ENCODE results near the gene TGFBI.
"Not testable (repeated sequence)": the region's sequence is repeated elsewhere in the genome, so short reads cannot be mapped to it uniquely, and the experiment has no call there.

The TGFBI gene

DNA sequence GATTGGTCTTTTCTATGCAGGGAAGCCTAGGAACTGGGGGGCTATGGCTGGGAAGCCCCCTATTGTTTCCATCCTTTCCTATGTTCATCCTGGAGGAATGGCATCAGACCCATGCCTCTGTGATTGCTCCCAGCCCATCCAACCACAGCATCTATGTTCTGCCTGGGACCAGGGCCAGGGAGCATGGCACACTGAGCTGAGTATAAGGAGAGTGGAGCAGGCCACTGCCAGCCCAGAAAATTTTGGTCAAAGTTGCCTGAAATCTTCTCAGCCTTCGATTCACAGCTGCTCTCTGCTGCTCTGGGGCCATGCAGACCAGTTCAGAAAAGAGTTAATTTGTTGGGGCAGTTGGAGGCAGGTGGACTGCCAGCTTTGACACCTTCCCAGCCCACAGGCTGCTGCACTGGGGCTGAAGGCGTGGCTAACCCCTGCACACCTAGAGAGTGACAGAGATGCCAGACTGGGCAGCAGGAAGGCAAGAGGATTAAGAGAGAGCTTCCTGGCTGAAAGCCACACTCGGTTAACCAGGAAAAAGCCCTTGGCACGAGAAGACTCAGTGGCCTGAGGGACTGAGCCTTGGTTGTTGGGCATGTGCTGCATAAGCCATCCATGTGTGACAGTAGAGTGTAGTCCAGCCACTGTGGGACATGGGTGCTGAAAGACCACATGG lies 12.1 kb downstream of the TGFBI start:
- H3K9me3 Mint-ChIP-seq = no peaks in the 10 kb centered on the region
- no peaks in the 10 kb centered on the region for H3K36me3 Mint-ChIP-seq
- CTCF ChIA-PET = interaction anchor here (1.4 kb wide), 1 partner anchor 42 kb away, joined by 4 read pairs; no protein-coding TSS in a partner anchor
- DNase-seq = no peak
- peaks cover 29% of the 10 kb centered on the region for H3K4me1 Mint-ChIP-seq
- peaks cover 4% of the 10 kb centered on the region for H3K27me3 Mint-ChIP-seq
- H3K27ac Mint-ChIP-seq = no peak overlapping the region
- H3K4me3 Mint-ChIP-seq = no peak overlapping the region

DNA sequence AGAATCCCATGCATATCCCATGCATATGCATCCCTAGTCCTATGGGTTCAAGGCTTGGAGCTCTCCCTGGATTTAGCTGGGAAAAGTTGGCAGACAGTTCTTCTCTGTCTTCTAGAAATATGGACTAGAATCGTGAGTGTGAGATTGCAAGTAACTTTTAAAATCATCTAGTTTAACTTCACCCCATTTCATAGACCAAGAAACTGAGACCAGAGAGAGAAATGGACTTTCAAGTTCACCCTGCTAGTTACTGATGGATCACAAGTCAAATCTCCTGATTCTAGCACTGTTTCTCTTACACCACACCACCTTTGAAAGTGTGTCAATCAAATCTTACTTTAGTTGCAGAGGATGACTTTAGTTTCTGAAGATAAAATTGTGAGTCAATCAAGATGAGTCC lies 13.4 kb downstream of the TGFBI start:
- no peaks in the 10 kb centered on the region for H3K9me3 Mint-ChIP-seq
- no peak overlapping the region for H3K27ac Mint-ChIP-seq
- H3K4me1 Mint-ChIP-seq = peaks cover 18% of the 10 kb centered on the region
- CTCF ChIA-PET = no interaction called here
- no peak for DNase-seq
- H3K4me3 Mint-ChIP-seq = no peak overlapping the region
- no peaks in the 10 kb centered on the region for H3K36me3 Mint-ChIP-seq
- H3K27me3 Mint-ChIP-seq = peaks cover 4% of the 10 kb centered on the region

GRCh38 chr5:136042665-136043121 lies 13.9 kb downstream of the TGFBI start:
- H3K4me1 Mint-ChIP-seq = peaks cover 13% of the 10 kb centered on the region
- H3K27ac Mint-ChIP-seq = no peak overlapping the region
- H3K27me3 Mint-ChIP-seq = peaks cover 4% of the 10 kb centered on the region
- CTCF ChIA-PET = no interaction called here
- DNase-seq = no peak
- H3K36me3 Mint-ChIP-seq = no peaks in the 10 kb centered on the region
- no peaks in the 10 kb centered on the region for H3K9me3 Mint-ChIP-seq
- no peak overlapping the region for H3K4me3 Mint-ChIP-seq

- no peak for DNase-seq
- CTCF ChIA-PET = no interaction called here
- Mint-ChIP-seq H3K36me3 (no peaks in the 10 kb centered on the region), H3K9me3 (no peaks in the 10 kb centered on the region), H3K27me3 (peaks cover 4% of the 10 kb centered on the region), H3K4me3 (no peak overlapping the region), H3K4me1 (peaks cover 9% of the 10 kb centered on the region), H3K27ac (no peak overlapping the region)
Measured at GRCh38 chr5:136043551-136043950, 14.8 kb downstream of the TGFBI start.

GRCh38 chr5:136043968-136044610 lies 15.3 kb downstream of the TGFBI start:
- Mint-ChIP-seq H3K4me1 (peaks cover 9% of the 10 kb centered on the region), H3K4me3 (no peak overlapping the region), H3K36me3 (no peaks in the 10 kb centered on the region), H3K9me3 (no peaks in the 10 kb centered on the region), H3K27ac (no peak overlapping the region), H3K27me3 (peaks cover 4% of the 10 kb centered on the region)
- CTCF ChIA-PET = no interaction called here
- DNase-seq = no peak

DNA sequence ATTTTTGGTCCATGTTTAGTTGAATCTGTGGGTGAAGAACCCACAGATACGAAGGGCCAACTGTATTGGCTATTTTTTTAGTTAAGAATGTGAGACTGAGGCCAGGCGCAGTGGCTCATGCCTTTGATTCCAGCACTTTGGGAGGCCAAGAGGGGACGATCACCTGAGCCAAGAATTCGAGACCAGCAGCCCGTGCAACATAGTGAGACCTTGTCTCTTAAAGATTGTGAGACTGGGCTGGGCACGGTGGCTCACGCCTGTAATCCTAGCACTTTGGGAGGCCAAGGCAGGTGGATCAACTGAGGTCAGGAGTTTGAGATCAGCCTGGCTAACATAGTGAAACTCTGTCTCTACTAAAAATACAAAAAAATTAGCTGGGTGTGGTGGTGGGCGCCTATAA lies 16.2 kb downstream of the TGFBI start:
- CTCF ChIA-PET = not testable (repeated sequence)

DNA sequence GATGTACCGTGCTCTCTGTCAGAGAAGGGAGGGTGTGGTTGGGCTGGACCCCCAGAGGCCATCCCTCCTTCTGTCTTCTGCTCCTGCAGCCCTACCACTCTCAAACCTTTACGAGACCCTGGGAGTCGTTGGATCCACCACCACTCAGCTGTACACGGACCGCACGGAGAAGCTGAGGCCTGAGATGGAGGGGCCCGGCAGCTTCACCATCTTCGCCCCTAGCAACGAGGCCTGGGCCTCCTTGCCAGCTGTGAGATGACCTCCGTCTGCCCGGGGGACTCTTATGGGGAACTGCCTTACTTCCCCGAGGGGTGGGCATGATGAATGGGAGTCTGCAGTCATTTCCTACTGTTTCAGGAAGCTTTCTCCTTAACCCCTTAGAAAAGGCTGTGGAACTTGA lies 17.5 kb downstream of the TGFBI start:
- no peak overlapping the region for H3K4me3 Mint-ChIP-seq
- H3K4me1 Mint-ChIP-seq = peaks cover 9% of the 10 kb centered on the region
- H3K27ac Mint-ChIP-seq = no peak overlapping the region
- H3K9me3 Mint-ChIP-seq = no peaks in the 10 kb centered on the region
- peaks cover 4% of the 10 kb centered on the region for H3K27me3 Mint-ChIP-seq
- no peak for DNase-seq
- CTCF ChIA-PET = no interaction called here
- H3K36me3 Mint-ChIP-seq = no peaks in the 10 kb centered on the region

More for the DNA sequence above, 16.2 kb downstream of the TGFBI start:
- H3K27me3 Mint-ChIP-seq, H3K4me3 Mint-ChIP-seq, H3K27ac Mint-ChIP-seq, H3K9me3 Mint-ChIP-seq, DNase-seq, H3K4me1 Mint-ChIP-seq, H3K36me3 Mint-ChIP-seq: not testable (repeated sequence)

GRCh38 chr5:136047858-136048257 lies 19.1 kb downstream of the TGFBI start:
- H3K27me3 Mint-ChIP-seq = peaks cover 4% of the 10 kb centered on the region
- CTCF ChIA-PET = no interaction called here
- no peaks in the 10 kb centered on the region for H3K9me3 Mint-ChIP-seq
- no peak overlapping the region for H3K4me3 Mint-ChIP-seq
- H3K27ac Mint-ChIP-seq = no peak overlapping the region
- DNase-seq = no peak
- peaks cover under 1% of the 10 kb centered on the region for H3K4me1 Mint-ChIP-seq
- H3K36me3 Mint-ChIP-seq = no peaks in the 10 kb centered on the region

- no peak overlapping the region for H3K27ac Mint-ChIP-seq
- H3K36me3 Mint-ChIP-seq = no peaks in the 10 kb centered on the region
- CTCF ChIA-PET = no interaction called here
- no peak for DNase-seq
- no peaks in the 10 kb centered on the region for H3K9me3 Mint-ChIP-seq
- no peak overlapping the region for H3K4me3 Mint-ChIP-seq
- H3K27me3 Mint-ChIP-seq = peaks cover 2% of the 10 kb centered on the region
- H3K4me1 Mint-ChIP-seq = no peaks in the 10 kb centered on the region
Measured at GRCh38 chr5:136048966-136049365, 20.2 kb downstream of the TGFBI start.

DNA sequence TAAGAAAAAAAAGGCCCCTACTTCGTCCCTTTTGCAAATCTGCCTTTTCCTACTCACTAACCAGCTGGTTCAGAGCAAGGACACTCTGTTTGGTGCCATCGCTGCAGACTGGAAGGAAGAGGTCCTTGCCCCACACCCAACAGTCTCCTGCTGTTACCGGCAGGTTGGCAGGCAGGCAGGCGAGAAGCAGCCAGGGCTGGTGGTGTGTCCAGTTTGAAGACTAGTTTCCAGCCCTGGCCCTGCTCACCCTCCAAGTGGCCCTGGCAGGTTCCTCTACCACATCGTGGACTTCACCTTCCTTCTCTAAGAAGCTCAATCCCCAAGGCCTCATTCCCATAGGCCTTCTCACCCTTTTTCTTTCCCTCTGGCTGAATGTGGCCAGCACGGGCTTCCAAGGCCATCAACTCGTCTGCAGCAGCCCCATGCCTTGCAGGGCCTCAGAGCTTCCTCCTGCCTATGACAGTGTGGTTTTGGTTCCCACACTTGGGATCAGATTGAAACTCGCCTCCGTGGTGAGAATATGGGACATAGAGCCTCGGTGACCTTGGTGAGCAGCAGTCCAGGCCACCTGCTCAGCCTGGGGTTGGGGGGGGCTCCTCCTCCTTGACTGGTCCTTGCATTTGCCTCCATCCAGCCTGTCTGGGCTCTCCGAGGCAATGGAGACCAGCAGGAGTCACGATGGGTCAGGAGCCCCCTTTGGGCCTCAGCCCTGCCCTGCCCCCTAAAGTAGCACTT lies 22.9 kb downstream of the TGFBI start:
- CTCF ChIA-PET = no interaction called here
- H3K4me3 Mint-ChIP-seq = no peak overlapping the region
- H3K36me3 Mint-ChIP-seq = no peaks in the 10 kb centered on the region
- H3K4me1 Mint-ChIP-seq = no peaks in the 10 kb centered on the region
- DNase-seq = no peak
- no peaks in the 10 kb centered on the region for H3K9me3 Mint-ChIP-seq
- peaks cover 3% of the 10 kb centered on the region for H3K27me3 Mint-ChIP-seq
- no peak overlapping the region for H3K27ac Mint-ChIP-seq

GRCh38 chr5:136052692-136053335 lies 24.0 kb downstream of the TGFBI start:
- Mint-ChIP-seq H3K9me3 (no peaks in the 10 kb centered on the region), H3K36me3 (no peaks in the 10 kb centered on the region), H3K4me1 (no peaks in the 10 kb centered on the region), H3K27me3 (peaks cover 3% of the 10 kb centered on the region), H3K27ac (no peak overlapping the region), H3K4me3 (no peak overlapping the region)
- CTCF ChIA-PET = no interaction called here
- DNase-seq = no peak

DNA sequence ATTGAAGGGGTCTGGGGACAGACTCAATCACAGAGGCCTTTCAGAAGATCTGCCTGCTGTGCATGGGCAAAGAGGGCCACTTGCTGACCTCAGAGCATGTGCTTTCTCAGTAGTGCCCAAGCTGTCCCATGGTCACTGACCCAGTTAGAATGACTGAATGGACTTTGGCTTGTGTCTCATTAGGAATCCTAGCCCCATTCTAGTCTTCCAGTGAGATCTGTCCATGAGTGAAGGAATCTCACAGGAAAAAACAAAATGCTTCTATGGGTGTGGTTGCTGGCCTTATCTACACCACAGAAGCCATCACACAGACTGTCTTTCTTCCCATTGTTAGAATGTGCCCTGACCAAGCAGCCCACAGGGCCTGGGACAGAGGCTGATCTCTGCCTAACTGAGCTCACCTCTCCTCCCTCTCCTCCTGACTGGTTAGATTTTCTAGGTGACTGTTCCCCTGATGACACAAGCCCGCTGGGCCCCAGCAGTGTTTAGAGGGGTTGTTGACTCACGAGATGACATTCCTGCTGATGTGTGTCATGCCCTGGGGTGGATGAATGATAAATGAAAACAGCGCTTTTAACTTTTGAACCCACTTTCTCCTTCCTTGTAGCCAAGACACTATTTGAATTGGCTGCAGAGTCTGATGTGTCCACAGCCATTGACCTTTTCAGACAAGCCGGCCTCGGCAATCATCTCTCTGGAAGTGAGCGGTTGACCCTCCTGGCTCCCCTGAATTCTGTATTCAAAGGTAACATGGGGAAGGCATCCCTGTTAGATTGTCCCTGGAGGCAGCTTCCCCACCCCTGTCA lies 24.8 kb downstream of the TGFBI start:
- peaks cover 3% of the 10 kb centered on the region for H3K27me3 Mint-ChIP-seq
- DNase-seq = no peak
- H3K4me3 Mint-ChIP-seq = no peak overlapping the region
- no peak overlapping the region for H3K27ac Mint-ChIP-seq
- H3K36me3 Mint-ChIP-seq = no peaks in the 10 kb centered on the region
- no peaks in the 10 kb centered on the region for H3K4me1 Mint-ChIP-seq
- no peaks in the 10 kb centered on the region for H3K9me3 Mint-ChIP-seq
- CTCF ChIA-PET = no interaction called here

GRCh38 chr5:136054142-136055019 lies 25.6 kb downstream of the TGFBI start:
- no peak overlapping the region for H3K4me3 Mint-ChIP-seq
- H3K27ac Mint-ChIP-seq = no peak overlapping the region

More at GRCh38 chr5:136054142-136055019, 25.6 kb downstream of the TGFBI start:
- H3K36me3 Mint-ChIP-seq = no peaks in the 10 kb centered on the region
- no peak for DNase-seq
- H3K4me1 Mint-ChIP-seq = no peaks in the 10 kb centered on the region
- no peaks in the 10 kb centered on the region for H3K9me3 Mint-ChIP-seq
- peaks cover 3% of the 10 kb centered on the region for H3K27me3 Mint-ChIP-seq
- CTCF ChIA-PET = no interaction called here

All from activated naive CD4-positive, alpha-beta T cell treated with anti-CD3 and anti-CD28 coated beads, Interleukin-2, amount 10 ng/mL, durations not matched to agents 7 days and 5 days (primary cell).